HG03139 (cell line): ENCODE data around the gene RABEPK.
"Not testable (repeated sequence)": the region's sequence is repeated elsewhere in the genome, so short reads cannot be mapped to it uniquely, and the experiment has no call there.

Source experiments
- ATAC-seq: cut with Tn5 transposase; IDR thresholded peaks from one replicate; pipeline ENCODE4 v1.9.1; 2021; ENCODE audit not compliant: unreplicated experiment

RABEPK gene

DNA sequence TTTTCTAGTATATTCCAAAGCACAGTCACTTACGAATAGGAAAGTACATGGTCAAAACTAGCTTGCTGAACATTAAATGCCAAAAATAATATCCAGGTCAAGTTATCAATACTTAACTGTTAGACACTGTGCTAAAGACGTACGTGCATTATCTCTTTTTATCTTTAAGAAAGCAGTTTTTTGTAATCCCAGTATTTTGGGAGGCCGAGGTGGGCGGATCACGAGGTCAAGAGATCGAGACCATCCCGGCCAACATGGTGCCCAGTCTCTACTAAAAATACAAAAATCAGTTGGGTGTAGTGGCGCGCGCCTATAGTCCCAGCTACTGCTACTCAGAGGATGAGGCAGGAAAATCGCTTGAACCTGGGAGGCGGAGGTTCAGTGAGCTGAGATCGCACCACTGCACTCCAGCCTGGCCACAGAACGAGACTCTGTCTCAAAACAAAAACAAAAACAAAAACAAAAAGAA is 43.5 kb downstream of the RABEPK start:
- ATAC-seq, result no peak

DNA sequence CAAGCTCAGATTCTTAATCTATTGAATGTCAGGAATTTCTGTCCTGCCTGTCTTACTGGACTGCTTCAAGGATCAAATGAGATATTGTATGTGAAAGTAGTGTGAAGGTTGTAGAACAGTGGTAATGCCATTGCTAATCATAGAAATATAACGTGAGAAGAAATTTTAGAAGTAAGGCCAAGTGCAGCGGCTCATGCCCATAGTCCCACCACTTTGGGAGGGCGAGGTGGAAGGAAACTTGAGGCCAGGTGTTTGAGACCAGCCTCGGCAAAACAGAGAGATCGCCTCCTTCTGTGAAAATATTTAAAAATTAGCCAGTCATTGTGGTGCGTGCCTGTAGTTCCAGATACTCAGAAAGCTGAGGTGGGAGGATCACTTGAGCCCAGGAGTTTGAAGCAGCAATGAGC is 45.9 kb downstream of the RABEPK start:
- no peak for ATAC-seq

DNA sequence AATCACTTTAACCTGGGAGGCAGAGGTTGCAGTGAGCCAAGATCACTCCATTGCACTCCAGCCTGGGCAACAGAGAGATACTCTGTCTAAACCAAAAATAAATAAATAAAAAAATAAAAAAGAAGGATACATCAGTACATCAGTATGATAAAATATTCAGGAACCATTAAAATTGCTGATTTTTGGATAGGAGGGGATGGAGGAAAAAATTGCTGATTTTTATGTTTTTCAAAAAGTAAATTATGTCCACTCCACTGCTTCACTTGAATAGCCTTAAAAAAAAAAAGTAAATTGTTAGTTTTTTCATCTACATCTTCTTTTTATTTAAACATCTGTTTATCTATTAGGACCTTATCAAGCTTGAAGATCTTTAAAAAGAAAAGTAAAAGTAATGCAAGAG is 53.9 kb downstream of the RABEPK start:
- no peak for ATAC-seq

DNA sequence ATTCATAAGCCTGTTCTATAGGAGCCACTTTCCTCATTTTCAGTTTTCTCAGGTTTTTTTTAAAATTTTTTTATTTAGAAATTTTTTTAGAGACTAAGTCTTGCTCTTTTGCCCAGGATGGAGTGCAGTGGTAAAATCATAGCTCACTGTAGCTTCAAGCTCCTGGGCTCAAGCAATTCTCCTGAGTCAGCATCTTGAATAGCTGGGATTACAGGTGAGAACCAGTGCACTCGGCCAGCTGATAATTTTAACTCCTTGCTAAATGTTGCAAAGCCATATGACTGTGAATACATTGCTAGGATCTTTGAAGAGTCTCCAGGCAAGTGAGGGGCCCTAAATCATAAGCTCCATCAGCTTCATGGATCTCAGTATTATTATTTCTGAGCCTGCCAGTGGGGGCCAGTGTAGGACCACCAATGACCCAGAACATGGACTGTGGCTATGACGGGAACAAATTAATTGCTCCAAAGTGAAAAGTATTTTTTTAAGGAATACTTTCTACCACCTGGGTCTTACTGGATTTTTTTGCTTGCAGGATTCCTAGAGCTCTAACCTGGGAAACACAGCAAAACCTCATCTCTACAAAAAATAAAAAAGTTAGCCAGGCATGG is 55.5 kb downstream of the RABEPK start:
- ATAC-seq, result no peak

DNA sequence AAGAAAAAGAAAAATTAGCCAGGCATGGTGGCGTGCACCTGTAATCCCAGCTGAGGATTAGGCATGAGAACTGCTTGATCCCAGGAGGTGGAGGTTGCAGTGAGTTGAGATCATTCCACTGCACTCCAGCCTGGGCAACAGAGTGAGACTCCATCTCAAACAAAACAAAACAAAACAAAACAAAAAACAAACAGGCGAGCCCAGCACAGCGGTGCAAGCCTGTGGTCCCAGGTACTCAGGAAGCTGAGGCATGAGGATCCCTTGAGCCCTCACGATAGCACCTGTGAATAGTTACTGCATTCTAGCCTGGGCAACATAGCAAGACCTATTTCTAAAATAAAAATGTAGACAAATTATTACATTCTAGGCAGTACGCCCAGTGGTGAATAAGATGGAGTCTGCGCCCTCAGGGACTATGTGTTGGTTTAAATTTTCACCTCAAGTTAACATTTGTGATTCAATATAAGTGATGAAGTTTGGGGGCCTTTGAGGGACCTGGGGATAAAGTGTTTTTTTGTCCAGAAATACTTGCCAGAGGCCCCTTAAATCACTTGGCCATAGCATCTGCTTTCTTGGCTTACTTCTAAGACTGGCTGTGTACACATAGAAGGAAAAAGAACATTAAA is 57.9 kb downstream of the RABEPK start:
- ATAC-seq, result no peak

DNA sequence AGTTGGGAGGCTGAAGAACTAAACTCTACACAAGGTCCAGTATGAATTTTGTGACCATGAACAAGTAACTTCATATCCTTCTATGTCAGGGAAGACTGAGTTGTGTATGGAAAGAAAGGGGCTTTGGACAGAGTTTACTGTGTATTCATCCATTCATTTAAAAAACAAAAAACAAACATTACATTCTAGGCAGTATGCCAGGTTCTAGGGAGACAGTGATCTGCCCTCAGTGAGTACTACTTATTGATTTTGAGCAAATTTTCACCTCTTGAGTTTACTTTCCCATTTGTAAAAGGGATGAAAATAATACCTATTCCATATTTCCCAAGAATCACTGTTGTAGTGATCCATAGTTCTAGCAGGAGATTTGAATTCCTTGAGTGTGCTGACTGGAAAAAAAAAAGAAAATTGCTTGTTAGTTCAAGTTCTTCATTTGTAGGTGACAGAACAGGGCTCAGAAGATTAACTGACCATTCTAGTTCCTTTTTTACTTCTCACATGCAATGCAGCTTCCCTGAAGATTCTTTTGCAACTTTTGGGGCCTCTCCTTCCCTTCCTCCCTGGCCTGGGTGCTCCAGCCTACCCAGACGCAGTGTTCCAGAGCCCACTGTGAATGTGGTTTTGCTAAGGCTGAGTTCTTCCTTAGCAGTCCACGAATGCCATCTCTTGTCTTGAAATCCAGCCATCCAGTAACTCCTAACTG is 58.6 kb downstream of the RABEPK start:
- ATAC-seq, result no peak

DNA sequence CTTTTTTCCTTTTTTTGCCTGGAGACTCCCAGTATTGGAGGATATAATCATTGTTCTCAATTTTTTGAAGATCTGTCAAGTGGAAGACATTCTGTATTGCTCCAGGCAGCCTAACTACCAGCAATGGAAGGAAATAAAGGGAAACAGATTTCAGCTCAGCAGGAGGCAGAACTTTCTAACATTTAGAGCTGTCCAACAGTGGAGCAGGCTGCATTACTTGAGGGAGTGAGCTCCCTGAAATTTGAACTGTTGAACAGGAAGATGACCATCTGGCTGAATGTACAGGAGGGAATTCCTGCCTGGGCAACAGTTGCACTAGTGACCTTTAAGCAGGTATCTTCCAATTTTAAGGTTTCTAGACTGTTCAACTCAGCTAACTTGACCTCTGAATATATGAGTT is 60.2 kb downstream of the RABEPK start:
- no peak for ATAC-seq

DNA sequence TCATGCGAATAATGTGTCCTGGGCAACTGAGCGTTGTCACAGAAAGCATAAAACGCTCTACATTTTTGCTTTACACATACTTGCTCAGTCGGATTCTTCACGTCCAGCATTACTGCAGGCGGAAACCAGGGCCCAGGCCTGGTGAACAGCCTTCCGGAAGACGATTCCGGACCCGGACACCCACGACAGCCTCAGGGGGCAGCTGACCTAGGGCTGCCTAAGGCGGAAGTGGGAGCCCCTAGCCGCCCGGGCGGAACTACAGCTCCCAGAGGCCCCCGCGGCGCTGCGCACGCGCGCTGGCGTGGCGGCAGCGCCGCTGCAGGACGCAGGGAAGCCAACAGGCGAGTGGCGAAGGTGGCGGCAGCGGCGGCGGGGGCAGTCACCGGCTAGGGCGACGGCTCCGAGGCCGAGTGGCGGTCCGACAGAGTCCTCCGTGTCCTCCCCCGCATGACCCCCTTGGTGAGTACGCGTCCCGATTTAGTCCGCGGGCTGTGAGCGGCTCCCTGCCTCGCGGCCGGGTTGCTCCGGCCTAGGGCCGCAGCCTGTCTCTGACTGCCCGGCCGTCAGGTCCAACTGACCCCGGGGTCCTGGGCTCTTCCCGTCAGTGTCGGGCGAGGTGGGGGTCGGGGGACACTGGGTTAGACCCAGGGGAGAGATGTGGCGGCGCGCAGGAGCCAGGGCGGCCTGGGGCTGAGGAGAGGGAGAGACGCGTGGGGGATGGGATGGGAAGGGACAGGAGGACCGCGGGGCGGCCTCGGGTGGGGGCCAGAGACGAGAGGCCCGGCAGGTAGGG is 61.4 kb downstream of the RABEPK start, which contains the start of gene GAPVD1:
Gene GAPVD1, plus strand, starts transcription at position 326 of the 793 bp plus-strand sequence. CDS start 37,096 bp downstream, outside the sequence.
- ATAC-seq, result peak; percentile 87

DNA sequence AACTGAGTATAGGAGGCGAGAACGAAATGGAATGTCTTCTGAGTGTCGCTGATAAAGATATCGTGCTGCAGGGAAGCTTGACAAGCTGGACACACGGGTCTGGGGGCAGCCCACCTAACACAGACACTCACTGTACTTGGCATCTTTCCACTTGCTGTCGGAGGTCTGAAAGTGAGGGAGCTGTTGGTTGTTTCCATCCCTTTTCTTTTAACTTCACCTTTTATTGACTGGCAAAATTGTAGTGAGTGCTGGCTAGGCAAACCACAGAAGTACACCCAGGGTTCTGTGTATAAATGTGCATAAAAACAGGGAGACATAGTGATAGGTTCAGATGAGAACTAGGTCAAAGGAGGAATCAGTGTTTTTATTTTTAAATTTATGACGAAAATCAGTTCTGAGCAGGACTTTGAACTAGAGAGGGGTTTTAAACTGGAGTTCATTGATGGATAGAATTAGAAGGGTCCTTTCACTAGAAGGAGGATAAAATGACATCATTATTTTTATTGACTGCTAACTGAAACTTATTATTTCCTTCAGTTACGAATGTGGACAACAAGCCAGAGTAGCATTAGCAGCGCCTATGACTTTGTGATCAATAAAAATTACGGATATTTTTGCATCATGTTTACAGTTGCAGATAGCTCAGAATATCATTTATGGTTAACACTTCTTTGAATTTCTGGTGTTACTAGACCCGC is 62.1 kb downstream of the RABEPK start:
- no peak for ATAC-seq

DNA sequence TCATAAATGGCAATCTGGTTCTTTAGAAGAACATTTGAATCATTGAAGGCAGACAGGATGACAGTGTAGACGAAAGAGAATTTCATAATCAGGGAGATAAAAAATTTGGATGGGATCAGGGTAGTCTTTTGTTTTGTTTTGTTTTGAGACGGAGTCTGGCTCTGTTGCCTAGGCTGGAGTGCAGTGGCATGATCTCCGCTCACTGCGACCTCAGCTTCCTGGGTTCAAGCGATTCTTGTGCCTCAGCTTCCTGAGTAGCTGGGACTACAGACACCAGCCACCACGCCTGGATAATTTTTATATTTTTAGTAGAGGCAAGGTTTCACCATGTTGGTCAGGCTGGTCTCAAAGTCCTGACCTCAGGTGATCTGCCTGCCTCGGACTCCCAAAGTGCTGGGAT is 63.7 kb downstream of the RABEPK start:
- not testable (repeated sequence) for ATAC-seq

DNA sequence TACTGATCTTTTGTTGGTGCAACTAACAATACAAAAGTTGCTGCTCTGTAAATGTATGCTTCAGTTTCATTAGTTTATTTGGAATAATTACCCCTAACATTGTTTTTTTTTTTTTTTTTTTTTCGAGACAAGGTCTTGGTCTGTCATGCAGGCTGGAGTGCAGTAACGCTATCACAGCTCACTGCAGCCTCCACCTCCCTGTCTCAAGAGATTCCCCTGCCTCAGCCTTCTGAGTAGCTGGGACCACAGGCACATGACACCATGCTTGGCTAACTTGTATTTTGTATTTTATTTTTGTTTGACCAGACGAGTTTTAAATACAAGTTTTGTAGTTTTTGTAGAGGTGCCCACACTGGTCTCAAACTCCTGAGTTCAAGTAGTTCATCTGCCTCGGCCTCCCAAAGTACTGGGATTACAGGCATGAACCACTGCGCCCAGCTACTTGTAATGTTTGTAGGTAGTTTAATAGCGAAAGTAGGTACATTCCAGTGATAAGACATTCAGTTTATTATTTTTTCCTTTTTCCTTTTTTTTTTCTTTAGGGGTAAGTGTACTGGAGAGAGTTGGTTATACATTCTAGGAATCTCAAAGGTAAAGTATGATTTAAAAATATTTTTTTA is 68.2 kb downstream of the RABEPK start:
- no peak for ATAC-seq

DNA sequence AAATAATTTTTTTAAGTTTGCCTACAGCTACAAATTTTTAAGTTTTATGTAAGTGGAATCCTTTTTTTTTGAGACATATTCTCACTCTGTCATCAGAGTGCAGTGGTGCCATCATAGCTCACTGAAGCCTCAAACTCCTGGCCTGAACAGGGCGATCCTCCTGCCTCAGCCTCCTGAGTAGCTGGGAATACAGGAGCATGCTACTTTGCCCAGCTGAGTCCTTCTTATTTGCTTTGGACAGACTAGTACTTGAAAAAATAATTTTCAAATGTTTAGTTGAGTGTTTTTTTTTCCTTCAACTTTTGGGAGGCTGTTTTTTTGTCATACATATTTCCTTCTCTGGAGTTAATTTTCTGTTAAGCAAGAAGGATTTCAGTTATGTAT is 68.7 kb downstream of the RABEPK start:
- ATAC-seq, result no peak

DNA sequence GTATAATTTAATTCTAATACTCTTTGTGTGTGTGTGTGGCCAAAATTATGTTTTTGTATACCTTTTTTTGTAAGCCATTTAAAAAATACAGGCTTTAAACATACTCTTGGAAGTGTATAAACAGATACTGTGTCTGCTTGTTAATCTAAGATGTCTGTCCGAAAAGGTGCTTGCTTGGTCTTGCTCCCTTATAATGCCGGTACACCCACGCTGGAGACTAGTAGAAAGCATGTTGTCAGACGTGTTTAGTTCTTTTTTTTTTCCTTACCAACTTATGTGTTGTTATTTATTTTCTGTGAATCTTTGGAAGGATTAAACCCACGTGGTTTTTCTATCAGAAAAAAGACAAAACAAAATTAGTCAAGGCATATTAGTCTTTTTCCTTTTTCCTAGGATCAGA is 70.7 kb downstream of the RABEPK start:
- ATAC-seq, result no peak

DNA sequence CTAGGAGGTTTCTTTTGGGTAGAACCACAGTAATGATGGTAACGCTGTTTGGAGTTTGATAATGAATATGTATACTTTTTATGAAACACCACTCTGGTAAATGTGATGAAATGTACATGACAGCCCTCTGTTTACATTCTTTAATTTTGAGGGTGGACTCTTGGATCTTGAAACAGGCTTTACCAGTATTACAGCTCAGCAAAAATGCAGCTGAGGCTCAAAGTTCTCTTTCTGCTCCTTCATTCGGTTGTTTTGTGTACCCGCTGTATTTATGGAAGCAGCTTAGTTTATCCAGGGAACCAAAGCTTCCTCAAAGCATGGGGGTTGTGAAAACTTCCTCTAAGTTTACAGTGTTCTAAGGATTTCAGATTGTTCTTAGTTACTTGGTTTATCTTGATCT is 72.4 kb downstream of the RABEPK start:
- no peak for ATAC-seq

DNA sequence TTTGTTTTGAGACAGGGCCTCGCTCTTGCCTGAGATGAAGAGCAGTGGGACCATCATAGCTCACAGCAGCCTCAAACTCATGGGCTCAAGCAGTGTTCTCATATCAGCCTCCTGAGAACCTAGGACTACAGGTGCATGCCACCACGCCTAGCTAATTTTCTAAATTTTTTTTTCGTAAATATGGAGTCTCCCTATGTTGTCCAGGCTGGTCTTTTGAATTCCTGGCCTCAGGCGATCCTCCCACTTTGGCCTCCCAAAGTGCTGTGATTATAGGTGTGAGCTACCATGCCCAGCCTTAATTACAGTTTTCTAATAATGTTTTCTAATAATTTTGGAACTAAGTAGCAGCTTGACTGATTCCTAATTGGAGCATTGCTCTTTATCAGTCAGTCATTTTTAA is 76.4 kb downstream of the RABEPK start:
- ATAC-seq, result no peak

DNA sequence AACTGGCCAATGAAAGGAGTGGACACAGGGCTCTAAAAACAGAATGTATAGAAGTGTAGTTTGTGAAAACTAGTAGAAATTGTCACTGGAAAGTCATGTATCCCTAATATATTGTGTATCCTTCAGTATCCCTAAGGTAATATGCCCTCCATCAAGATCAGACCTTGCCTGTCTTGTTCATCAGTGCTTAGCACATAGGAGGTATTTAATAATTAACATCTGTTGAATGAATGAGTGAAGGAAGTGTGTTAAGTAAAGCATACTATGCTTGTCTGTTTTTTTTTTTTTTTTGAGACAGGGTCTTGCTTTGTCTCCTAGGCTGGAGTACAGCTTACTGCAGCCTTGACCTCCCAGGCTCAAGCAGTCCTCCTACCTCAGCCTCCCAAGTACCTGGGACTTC is 77.1 kb downstream of the RABEPK start:
- ATAC-seq, result no peak

DNA sequence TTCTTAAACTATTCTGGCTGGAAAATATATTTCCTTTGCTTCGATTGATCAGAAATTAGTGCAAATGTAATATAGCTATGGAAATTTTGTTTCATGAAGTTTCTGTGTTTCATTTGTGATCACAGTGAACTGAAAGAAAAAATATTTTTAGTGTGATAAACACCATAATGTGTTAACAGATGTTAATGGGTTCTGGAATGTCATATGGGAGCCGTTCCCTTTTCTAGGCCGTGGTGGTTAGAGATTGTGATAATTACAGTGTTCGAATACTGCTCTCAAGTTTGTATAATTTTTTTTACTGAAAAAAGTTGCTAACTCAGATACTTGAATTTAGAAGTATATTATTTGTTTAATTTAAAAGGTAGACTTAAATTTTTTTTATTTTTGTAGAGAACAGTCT is 80.6 kb downstream of the RABEPK start:
- ATAC-seq, result no peak
